Nephron (organoid): ENCODE results near the gene CDC34.

Source experiments
- H3K27ac Mint-ChIP-seq, 3 experiments: 2 replicates each; pipeline ENCODE4 v1.8.0; 2020; ENCODE audit warnings: mixed read lengths in 3 of 3, mild to moderate bottlenecking in 2 of 3, moderate library complexity in 1 of 3
- H3K27me3 Mint-ChIP-seq: 2 replicates; pipeline ENCODE4 v1.8.0; 2021; ENCODE audit warnings: low read depth, mild to moderate bottlenecking, moderate library complexity, mixed read lengths
- H3K36me3 Mint-ChIP-seq: 2 replicates; pipeline ENCODE4 v1.8.0; 2020; ENCODE audit warnings: low read depth, mixed read lengths
- H3K4me1 Mint-ChIP-seq: 2 replicates; pipeline ENCODE4 v1.8.0; 2020; ENCODE audit warnings: mixed read lengths
- H3K4me3 Mint-ChIP-seq, 3 experiments: 2 replicates each; pipeline ENCODE4 v1.8.0; 2020; ENCODE audit warnings: mild to moderate bottlenecking in 3 of 3, mixed read lengths in 3 of 3, moderate library complexity in 2 of 3
- H3K9me3 Mint-ChIP-seq: 2 replicates; pipeline ENCODE4 v1.8.0; 2020; ENCODE audit warnings: mixed read lengths
- CTCF ChIP-seq, 3 experiments: fragments of 200-600 bp; sonication (generic); IDR thresholded peaks; one replicate each; pipeline ENCODE4 v1.5.0; 2021; ENCODE audit warnings: antibody characterized with exemption in 3 of 3; ENCODE audit not compliant: unreplicated experiment in 3 of 3

The CDC34 gene

GRCh38 chr19:547117-547516 lies 15.6 kb downstream of the CDC34 start:
- peaks cover 5% of the 10 kb centered on the region for H3K27me3 Mint-ChIP-seq
- H3K27ac Mint-ChIP-seq = no peak overlapping the region
- no peak for TF ChIP-seq CTCF (IDR thresholded peaks at IDR 0.05; ENCODE audit: unreplicated experiment in 3 of 3)
- no peaks in the 10 kb centered on the region for H3K9me3 Mint-ChIP-seq
- H3K4me3 Mint-ChIP-seq = no peak overlapping the region
- no peaks in the 10 kb centered on the region for H3K4me1 Mint-ChIP-seq
- peaks cover 4% of the 10 kb centered on the region for H3K36me3 Mint-ChIP-seq

DNA sequence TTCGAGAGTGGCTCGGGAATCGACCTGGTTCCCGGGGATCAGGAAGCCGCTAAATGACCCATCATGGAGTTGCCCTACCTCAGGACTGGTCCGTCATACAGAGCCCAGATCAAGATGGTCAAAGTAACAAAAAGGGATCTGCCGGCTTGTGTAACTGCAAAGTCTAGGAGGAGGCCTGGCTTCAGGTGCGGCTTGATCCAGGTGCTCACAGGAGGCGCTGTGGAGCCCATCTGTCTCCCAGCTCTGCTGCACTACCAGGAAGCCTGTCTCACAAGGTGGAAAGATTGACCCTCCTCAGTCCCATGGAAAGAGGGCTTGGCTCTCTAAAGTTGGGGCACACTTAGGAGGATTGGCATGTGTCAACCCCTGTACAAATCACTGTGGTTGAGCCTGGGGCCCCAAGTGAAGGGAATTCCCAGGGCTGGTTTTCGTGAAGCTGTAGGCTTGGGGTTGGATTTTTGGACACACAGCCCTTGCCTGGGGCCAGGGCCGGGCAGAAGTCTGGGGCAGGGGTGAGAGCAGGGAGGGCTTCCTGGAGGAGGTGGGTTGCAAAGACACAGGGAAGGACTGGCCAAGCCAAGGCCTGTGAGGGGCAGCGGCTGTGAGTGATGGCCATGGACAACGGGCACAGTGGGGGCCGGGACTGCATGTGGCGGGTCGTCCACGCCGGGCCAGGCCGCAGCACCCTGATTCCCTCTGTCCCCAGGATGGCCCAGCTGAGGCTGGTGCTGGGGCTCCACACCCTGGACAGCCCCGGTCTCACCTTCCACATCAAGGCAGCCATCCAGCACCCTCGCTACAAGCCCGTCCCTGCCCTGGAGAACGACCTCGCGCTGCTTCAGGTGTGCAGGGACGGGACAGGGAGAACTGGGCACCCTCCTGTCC lies 16.5 kb downstream of the CDC34 start:
- Mint-ChIP-seq H3K27me3 (peaks cover 9% of the 10 kb centered on the region), H3K36me3 (peaks cover 3% of the 10 kb centered on the region), H3K27ac (no peak overlapping the region), H3K4me3 (no peak overlapping the region), H3K4me1 (no peaks in the 10 kb centered on the region), H3K9me3 (no peaks in the 10 kb centered on the region)
- TF ChIP-seq CTCF (IDR thresholded peaks at IDR 0.05; ENCODE audit: unreplicated experiment in 3 of 3) = no peak

GRCh38 chr19:548886-549830 lies 17.6 kb downstream of the CDC34 start:
- no peak for TF ChIP-seq CTCF (IDR thresholded peaks at IDR 0.05; ENCODE audit: unreplicated experiment in 3 of 3)
- Mint-ChIP-seq H3K9me3 (no peaks in the 10 kb centered on the region), H3K27ac (no peak overlapping the region), H3K4me1 (no peaks in the 10 kb centered on the region), H3K36me3 (no peaks in the 10 kb centered on the region), H3K27me3 (peaks cover 9% of the 10 kb centered on the region), H3K4me3 (no peak overlapping the region)

DNA sequence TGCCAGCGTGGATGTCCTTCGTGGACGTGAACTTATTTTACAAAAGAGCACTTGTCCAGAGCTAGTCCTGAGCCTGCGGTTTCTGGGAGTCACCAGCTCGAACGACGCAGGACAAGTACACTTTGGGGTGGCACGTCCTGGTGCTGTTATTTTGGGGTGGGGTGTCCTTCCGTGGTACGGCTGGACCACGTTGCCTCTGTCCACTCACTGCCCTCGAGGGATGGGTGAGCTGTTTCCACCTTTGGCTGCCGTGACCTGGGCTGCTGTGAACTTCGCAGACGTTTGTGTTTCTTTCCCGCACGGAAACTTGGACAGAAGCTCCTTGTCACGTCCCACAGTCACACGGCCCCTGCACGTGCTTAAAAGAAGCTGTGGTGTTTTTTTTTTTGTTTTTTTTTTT lies 23.3 kb downstream of the CDC34 start:
- no peak overlapping the region for H3K4me3 Mint-ChIP-seq
- TF ChIP-seq CTCF (IDR thresholded peaks at IDR 0.05; ENCODE audit: unreplicated experiment in 3 of 3) = no peak
- no peaks in the 10 kb centered on the region for H3K36me3 Mint-ChIP-seq
- H3K27me3 Mint-ChIP-seq = peaks cover 9% of the 10 kb centered on the region
- H3K27ac Mint-ChIP-seq = no peak overlapping the region
- no peaks in the 10 kb centered on the region for H3K9me3 Mint-ChIP-seq
- no peaks in the 10 kb centered on the region for H3K4me1 Mint-ChIP-seq

DNA sequence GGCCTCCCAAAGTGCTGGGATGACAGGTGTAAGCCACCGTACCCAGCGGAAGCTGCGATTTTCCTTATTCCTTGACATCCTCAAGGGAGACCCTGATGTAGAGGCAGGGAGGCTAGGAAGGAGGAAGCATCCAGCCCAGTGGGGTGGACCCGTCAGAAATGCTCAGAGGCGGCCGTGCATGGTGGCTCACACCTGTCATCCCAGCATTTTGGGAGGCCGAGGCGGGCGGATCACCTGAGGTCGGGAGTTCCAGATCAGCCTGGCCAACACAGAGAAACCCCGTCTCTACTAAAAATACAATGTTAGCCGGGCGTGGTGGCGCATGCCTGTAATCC lies 23.9 kb downstream of the CDC34 start:
- no peak for TF ChIP-seq CTCF (IDR thresholded peaks at IDR 0.05; ENCODE audit: unreplicated experiment in 3 of 3)
- H3K4me3 Mint-ChIP-seq = no peak overlapping the region
- H3K36me3 Mint-ChIP-seq = no peaks in the 10 kb centered on the region
- no peaks in the 10 kb centered on the region for H3K4me1 Mint-ChIP-seq
- no peak overlapping the region for H3K27ac Mint-ChIP-seq
- peaks cover 2% of the 10 kb centered on the region for H3K9me3 Mint-ChIP-seq
- peaks cover 9% of the 10 kb centered on the region for H3K27me3 Mint-ChIP-seq
